Stomach (tissue), 9 donors: ENCODE data around the gene ANKRD23. TPM values are rescaled to one million over a fixed set of nuclear protein-coding genes. Genes with fewer than 3 reads are reported as not detected.

Experiments
- DNase-seq, 2 donors: peaks; one replicate each; pipeline versions ENCODE4 v3.0.0 to v3.0.0-alpha.2; 2013 to 2019
- H3K27ac ChIP-seq, 5 donors: fragments of 200-600 bp in 4 of 5; sonication (generic) in 4 of 5; one replicate each; pipeline ENCODE4 v1.5.1; 2013 to 2019; ENCODE audit warnings: mild to moderate bottlenecking in 1 of 5, moderate library complexity in 1 of 5
- H3K27me3 ChIP-seq, 3 donors: fragments of 200-600 bp; sonication (generic); one replicate each; pipeline ENCODE4 v1.5.1; 2017 to 2019; ENCODE audit warnings: mixed run types in 1 of 3
- H3K36me3 ChIP-seq, 4 donors: fragments of 200-600 bp; sonication (generic); 1 replicate in 3 of 4; 2 replicates in 1 of 4; pipeline ENCODE4 v1.5.1; 2016 to 2019
- H3K4me1 ChIP-seq, 4 donors: fragments of 200-600 bp; sonication (generic); one replicate each; pipeline ENCODE4 v1.5.1; 2016 to 2019
- H3K4me3 ChIP-seq, 4 donors: fragments of 200-600 bp; sonication (generic) in 3 of 4; one replicate each; pipeline ENCODE4 v1.5.1; 2016 to 2019; ENCODE audit warnings: mild to moderate bottlenecking in 1 of 4
- H3K9me3 ChIP-seq, 4 donors: fragments of 200-600 bp; sonication (generic); one replicate each; pipeline ENCODE4 v1.5.1; 2016 to 2019
- EP300 ChIP-seq: sonication (generic); formaldehyde crosslinking; IDR thresholded peaks from one replicate; pipeline ENCODE4 v1.6.1; 2017; ENCODE audit warnings: antibody characterized with exemption
- POLR2A ChIP-seq, 4 donors: fragments of 450-650 bp; IDR thresholded peaks; one replicate each; pipeline ENCODE4 v1.6.1; 2016; ENCODE audit warnings: antibody characterized with exemption in 4 of 4, control low read depth in 2 of 4, mild to moderate bottlenecking in 1 of 4, moderate library complexity in 1 of 4
- POLR2AphosphoS5 ChIP-seq, 3 donors: sonication (generic); formaldehyde crosslinking; IDR thresholded peaks; one replicate each; pipeline ENCODE4 v1.6.1; 2016; ENCODE audit warnings: antibody characterized with exemption in 3 of 3
- WGBS, 5 donors: extraction: QIAGEN DNeasy Blood & Tissue Kit in 3 of 5; methylation state at CpG; one replicate each; pipeline versions ENCODE4 v1.1.5 to v1.1.7; 2013 to 2018; 5-methylcytosine and 5-hydroxymethylcytosine counted together
- intact Hi-C: fragments of 100-400 bp; cut with DNase I; formaldehyde crosslinking; loops from one replicate; pipeline ENCODE4 v1.15.1; 2023; ENCODE audit warnings: low total_unique reads
- polyA plus RNA-seq, 3 donors: library from polyadenylated mRNA; stranded (reverse); fragments of 200-250 nt; gene quantifications; one replicate each; pipeline ENCODE4 v1.2.3, GENCODE V29; 2013
- total RNA-seq, 5 donors: library from RNA; depleted of rRNA; stranded (reverse); fragments of >200 nt; gene quantifications; one replicate each; pipeline versions ENCODE4 v1.1.0 to v1.2.3, GENCODE V29; 2014 to 2016
- TF ChIP-seq, protein P1 (sequence below), 7 experiments: fragments of 450-650 bp in 4 of 7; fragments of 200-600 bp in 3 of 7; sonication (generic) in 3 of 7; IDR thresholded peaks; one replicate each; pipeline ENCODE4 v1.5.1; 2016 to 2019; ENCODE audit warnings: antibody characterized with exemption in 7 of 7, control low read depth in 2 of 7, mild to moderate bottlenecking in 1 of 7
- donor health status: healthy with polysubstance abuse.
- donor health status: Bipolar disorder and iron deficiency.
- donor health status: healthy.

The ANKRD23 gene
- total and polyA plus RNA-seq, 8 donors, result 1.00 to 3.6 (median 2.3) TPM; not detected in 1

DNA sequence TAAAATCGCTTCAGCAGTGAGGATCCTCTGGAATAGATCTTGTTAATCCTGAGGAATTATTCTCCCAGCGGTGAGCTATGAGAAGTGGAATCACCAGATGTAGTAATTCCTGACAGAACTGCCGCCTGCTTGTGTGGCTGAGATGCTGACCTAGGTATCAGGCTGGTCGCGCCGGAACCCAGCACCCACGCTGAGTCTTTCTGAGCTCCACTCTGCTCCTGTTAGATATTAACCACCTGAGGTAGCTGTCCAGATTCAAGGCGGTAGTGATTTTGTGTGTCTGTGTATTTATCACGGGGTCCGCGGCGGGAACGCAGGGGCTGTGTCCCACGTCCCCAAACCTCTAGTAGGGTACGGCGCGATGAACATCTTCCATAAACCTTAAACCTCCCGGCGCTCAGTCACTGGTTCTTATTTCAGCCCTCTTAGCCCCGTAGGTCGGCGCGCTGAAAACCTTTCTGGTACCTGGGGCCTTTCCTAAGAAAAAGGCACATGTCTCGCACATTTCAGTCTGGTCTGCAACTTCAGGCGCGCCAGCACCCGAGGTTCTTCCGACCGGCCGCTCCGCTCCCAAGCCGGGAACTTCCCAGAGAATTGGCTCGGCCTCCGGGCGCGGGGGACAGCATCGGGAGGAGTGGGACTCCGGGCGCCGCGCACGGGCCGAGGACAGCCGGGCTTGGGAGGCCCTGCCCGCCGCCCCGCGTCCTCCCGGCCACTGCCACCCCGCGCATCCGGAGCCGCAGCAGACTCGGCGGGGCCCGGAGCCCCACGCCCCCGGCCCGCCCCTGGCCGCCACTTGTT lies 28.3 kb downstream of the ANKRD23 start:
- Histone ChIP-seq H3K4me3 (peak overlapping the region; percentile 74 to 88 (median 82)), H3K27me3 (no peaks in the 10 kb centered on the region), H3K9me3 (no peaks in the 10 kb centered on the region), H3K36me3 (peaks cover 0 to 26% (median 11%) of the 10 kb centered on the region in 4 donors), H3K27ac (peak overlapping the region; percentile 91 to 97 (median 93)), H3K4me1 (peaks cover 43 to 56% (median 49%) of the 10 kb centered on the region in 4 donors)
- peak in 1 of 2 donors; percentile 51 for DNase-seq
- 1 to 2% (median 1%) methylated on average over 39 to 60 of the region's 60 CpGs for WGBS, 5 donors
- intact Hi-C loops, result no loop called here
- TF ChIP-seq POLR2A (IDR thresholded peaks at IDR 0.05) (no peak), EP300 (no peak), POLR2AphosphoS5 (IDR thresholded peaks at IDR 0.05) (no peak)
- TF ChIP-seq, protein P1, sequence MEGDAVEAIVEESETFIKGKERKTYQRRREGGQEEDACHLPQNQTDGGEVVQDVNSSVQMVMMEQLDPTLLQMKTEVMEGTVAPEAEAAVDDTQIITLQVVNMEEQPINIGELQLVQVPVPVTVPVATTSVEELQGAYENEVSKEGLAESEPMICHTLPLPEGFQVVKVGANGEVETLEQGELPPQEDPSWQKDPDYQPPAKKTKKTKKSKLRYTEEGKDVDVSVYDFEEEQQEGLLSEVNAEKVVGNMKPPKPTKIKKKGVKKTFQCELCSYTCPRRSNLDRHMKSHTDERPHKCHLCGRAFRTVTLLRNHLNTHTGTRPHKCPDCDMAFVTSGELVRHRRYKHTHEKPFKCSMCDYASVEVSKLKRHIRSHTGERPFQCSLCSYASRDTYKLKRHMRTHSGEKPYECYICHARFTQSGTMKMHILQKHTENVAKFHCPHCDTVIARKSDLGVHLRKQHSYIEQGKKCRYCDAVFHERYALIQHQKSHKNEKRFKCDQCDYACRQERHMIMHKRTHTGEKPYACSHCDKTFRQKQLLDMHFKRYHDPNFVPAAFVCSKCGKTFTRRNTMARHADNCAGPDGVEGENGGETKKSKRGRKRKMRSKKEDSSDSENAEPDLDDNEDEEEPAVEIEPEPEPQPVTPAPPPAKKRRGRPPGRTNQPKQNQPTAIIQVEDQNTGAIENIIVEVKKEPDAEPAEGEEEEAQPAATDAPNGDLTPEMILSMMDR (IDR thresholded peaks at IDR 0.05), result no peak

DNA sequence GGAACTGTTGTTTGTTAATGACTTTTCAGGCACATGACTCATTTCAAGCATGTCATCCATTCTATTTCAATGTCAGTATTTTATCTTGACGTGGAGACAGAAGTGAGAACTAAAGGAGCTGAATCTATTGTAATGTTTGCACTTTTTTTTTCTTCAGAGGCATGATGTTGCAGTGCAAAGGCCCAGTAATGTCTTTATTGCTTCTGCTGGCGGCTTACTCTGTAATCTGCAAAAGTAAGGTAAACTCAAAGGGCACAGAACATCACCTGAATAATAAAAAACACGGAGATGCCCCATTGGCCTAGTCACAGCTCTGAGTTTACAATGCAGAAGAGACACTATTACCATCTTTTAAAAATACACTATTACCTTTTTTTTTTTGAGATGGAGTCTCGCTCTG lies 30.2 kb downstream of the ANKRD23 start:
- TF ChIP-seq POLR2AphosphoS5 (IDR thresholded peaks at IDR 0.05) (no peak), EP300 (no peak), POLR2A (IDR thresholded peaks at IDR 0.05) (no peak)
- TF ChIP-seq, protein P1 (IDR thresholded peaks at IDR 0.05), result no peak
- Histone ChIP-seq H3K27ac (no peak overlapping the region), H3K9me3 (no peaks in the 10 kb centered on the region), H3K36me3 (peaks cover 0 to 36% (median 28%) of the 10 kb centered on the region in 4 donors), H3K4me1 (peaks cover 24 to 37% (median 30%) of the 10 kb centered on the region in 4 donors), H3K4me3 (no peak overlapping the region), H3K27me3 (no peaks in the 10 kb centered on the region)
- 82 to 89% (median 88%) methylated on average over 4 of the region's 4 CpGs for WGBS, 5 donors
- no peak for DNase-seq
- intact Hi-C loops, result no loop called here

DNA sequence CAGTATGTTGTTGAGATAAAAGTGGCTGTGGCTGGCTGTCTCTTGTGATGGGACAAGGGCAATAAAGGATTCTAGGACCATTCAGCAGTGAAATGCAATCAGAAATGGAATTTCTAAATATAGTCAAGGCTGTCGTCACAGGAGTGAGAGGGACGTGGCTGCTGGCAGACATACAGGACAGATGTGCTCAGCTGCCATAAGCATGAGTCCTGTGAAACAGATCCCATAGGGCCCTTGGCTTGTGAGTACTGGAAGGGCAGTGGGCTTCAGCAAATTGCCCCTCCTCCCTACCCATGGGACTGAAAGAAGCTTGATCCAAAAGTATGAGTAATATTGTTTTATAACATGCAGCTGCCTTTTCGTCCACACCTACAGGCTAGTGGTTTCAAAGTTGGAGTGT lies 31.9 kb downstream of the ANKRD23 start:
- H3K27me3 ChIP-seq, result no peaks in the 10 kb centered on the region
- peaks cover 0 to 38% (median 31%) of the 10 kb centered on the region in 4 donors for H3K36me3 ChIP-seq
- H3K27ac ChIP-seq, result no peak overlapping the region
- peak in 1 of 2 donors; percentile 65 for DNase-seq
- no peaks in the 10 kb centered on the region for H3K9me3 ChIP-seq
- 50 to 69% (median 53%) methylated on average over 3 of the region's 3 CpGs for WGBS, 5 donors
- H3K4me3 ChIP-seq, result no peak overlapping the region
- intact Hi-C loops, result no loop called here
- peaks cover 6 to 20% (median 13%) of the 10 kb centered on the region in 4 donors for H3K4me1 ChIP-seq
- TF ChIP-seq POLR2A (IDR thresholded peaks at IDR 0.05) (no peak), POLR2AphosphoS5 (IDR thresholded peaks at IDR 0.05) (no peak), EP300 (no peak)
- TF ChIP-seq, protein P1 (IDR thresholded peaks at IDR 0.05), result no peak

DNA sequence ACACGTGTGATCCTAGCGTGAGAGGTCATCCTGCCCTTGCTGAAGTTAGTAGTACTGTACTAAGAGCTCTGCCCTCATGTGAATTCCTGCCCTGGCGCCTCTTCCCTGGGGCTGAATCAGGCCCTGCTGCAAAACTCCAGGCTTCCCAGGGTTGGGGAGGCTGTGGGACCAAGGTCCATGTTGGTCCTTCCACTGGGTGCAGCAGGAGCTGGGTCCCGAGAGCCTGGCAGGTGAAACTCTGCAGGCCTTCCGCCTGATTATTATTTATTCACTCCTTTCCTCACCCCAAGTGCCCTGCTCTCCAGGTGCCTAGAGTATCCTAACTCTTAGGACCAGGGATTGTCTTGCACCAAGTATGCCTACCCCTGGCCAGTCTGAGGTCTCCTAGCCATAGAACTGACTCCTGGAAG lies 33.0 kb downstream of the ANKRD23 start:
- no peak overlapping the region for H3K4me3 ChIP-seq
- no peaks in the 10 kb centered on the region for H3K27me3 ChIP-seq
- WGBS, 5 donors, result 79 to 94% (median 88%) methylated on average over 3 to 5 of the region's 5 CpGs
- H3K4me1 ChIP-seq, result peaks cover 6 to 19% (median 13%) of the 10 kb centered on the region in 4 donors
- no peak for TF ChIP-seq POLR2AphosphoS5 (IDR thresholded peaks at IDR 0.05)
- TF ChIP-seq, protein P1 (IDR thresholded peaks at IDR 0.05), result no peak
- TF ChIP-seq EP300, result no peak
- TF ChIP-seq POLR2A (IDR thresholded peaks at IDR 0.05), result no peak
- H3K27ac ChIP-seq, result no peak overlapping the region
- DNase-seq, result no peak
- no peaks in the 10 kb centered on the region for H3K9me3 ChIP-seq
- intact Hi-C loops, result no loop called here
- H3K36me3 ChIP-seq, result peaks cover 0 to 38% (median 31%) of the 10 kb centered on the region in 4 donors
